ENCODE results near the gene PPP6C. TPM values are rescaled to one million over a fixed set of nuclear protein-coding genes. Genes with fewer than 3 reads are reported as not detected.

Gene PPP6C
- total RNA-seq, 2 donors from 2014 or later = 48.2 to 54.7 TPM

GRCh38 chr9:125141751-125142150 lies 47.9 kb downstream of the PPP6C start:
- Histone ChIP-seq H3K4me1 (no peaks in the 10 kb centered on the region), H3K27ac (no peak overlapping the region), H3K9me3 (no peaks in the 10 kb centered on the region), H3K27me3 (no peaks in the 10 kb centered on the region), H3K36me3 (no peaks in the 10 kb centered on the region), H3K4me3 (no peak overlapping the region), H3K9ac (ENCODE audit: low read depth in 2 of 2, low read length in 2 of 2) (no peak overlapping the region)
- DNase-seq = no peak
- intact Hi-C loops (cut with DNase I) = loop anchor here (2.0 to 10.0 kb wide), 2 partner anchors 281 to 367 kb away; partner anchors contain the start of genes NR6A1, OLFML2A and RPL35
- TF ChIP-seq CTCF (IDR thresholded peaks at IDR 0.05) = no peak

GRCh38 chr9:125141251-125141650 lies 48.4 kb downstream of the PPP6C start:
- Histone ChIP-seq H3K36me3 (no peaks in the 10 kb centered on the region), H3K9ac (ENCODE audit: low read depth in 2 of 2, low read length in 2 of 2) (no peak overlapping the region), H3K9me3 (no peaks in the 10 kb centered on the region), H3K4me1 (no peaks in the 10 kb centered on the region), H3K27me3 (no peaks in the 10 kb centered on the region), H3K4me3 (no peak overlapping the region), H3K27ac (no peak overlapping the region)
- intact Hi-C loops (cut with DNase I) = loop anchor here (10.0 kb wide), 1 partner anchor 366 kb away; the partner anchor contains the start of genes NR6A1 and OLFML2A
- no peak for DNase-seq
- TF ChIP-seq CTCF (IDR thresholded peaks at IDR 0.05) = no peak

- H3K27ac ChIP-seq = no peak overlapping the region
- no peak for TF ChIP-seq CTCF (IDR thresholded peaks at IDR 0.05)
- H3K4me1 ChIP-seq = no peaks in the 10 kb centered on the region
- no peaks in the 10 kb centered on the region for H3K9me3 ChIP-seq
- no peak for DNase-seq
- no peaks in the 10 kb centered on the region for H3K36me3 ChIP-seq
- H3K4me3 ChIP-seq = no peak overlapping the region
- H3K27me3 ChIP-seq = no peaks in the 10 kb centered on the region
- intact Hi-C loops (cut with DNase I) = loop anchor here (10.0 kb wide), 1 partner anchor 366 kb away; the partner anchor contains the start of genes NR6A1 and OLFML2A
- H3K9ac ChIP-seq (ENCODE audit: low read depth in 2 of 2, low read length in 2 of 2) = no peak overlapping the region
Observed at GRCh38 chr9:125140576-125140975, 49.0 kb downstream of the PPP6C start.

GRCh38 chr9:125137200-125137599 lies 52.4 kb downstream of the PPP6C start:
- no peak for TF ChIP-seq CTCF (IDR thresholded peaks at IDR 0.05)
- Histone ChIP-seq H3K9ac (ENCODE audit: low read depth in 2 of 2, low read length in 2 of 2) (no peak overlapping the region), H3K4me3 (no peak overlapping the region), H3K9me3 (no peaks in the 10 kb centered on the region), H3K36me3 (no peaks in the 10 kb centered on the region), H3K4me1 (no peaks in the 10 kb centered on the region), H3K27me3 (no peaks in the 10 kb centered on the region), H3K27ac (no peak overlapping the region)
- no peak for DNase-seq
- intact Hi-C loops (cut with DNase I) = no loop called here

- DNase-seq = no peak
- Histone ChIP-seq H3K36me3 (no peaks in the 10 kb centered on the region), H3K4me3 (no peak overlapping the region), H3K27ac (no peak overlapping the region), H3K9me3 (no peaks in the 10 kb centered on the region), H3K27me3 (no peaks in the 10 kb centered on the region), H3K9ac (ENCODE audit: low read depth in 2 of 2, low read length in 2 of 2) (no peak overlapping the region), H3K4me1 (no peaks in the 10 kb centered on the region)
- TF ChIP-seq CTCF (IDR thresholded peaks at IDR 0.05) = no peak
- intact Hi-C loops (cut with DNase I) = no loop called here
Observed at GRCh38 chr9:125134976-125135375, 54.6 kb downstream of the PPP6C start.

Data from colonic mucosa (tissue), 4 donors.